H1 (cell line): ENCODE measurements around the gene PAEP. TPM values are rescaled to one million over a fixed set of nuclear protein-coding genes. Genes with fewer than 3 reads are reported as not detected.

Experiments
- CTCF ChIA-PET: fragments of 300-600 bp; sonication (Branson Sonifier 250); formaldehyde crosslinking; loops from one replicate; lab custom pipeline; 2021; ENCODE audit not compliant: partially characterized antibody; lab: Charles Lee
- POLR2A ChIA-PET: fragments of 300-600 bp; sonication (Branson Sonifier 250); formaldehyde crosslinking; loops from one replicate; lab custom pipeline; 2021; ENCODE audit warnings: inconsistent platforms; ENCODE audit not compliant: partially characterized antibody; lab: Charles Lee
- DNase-seq, 2 experiments: peaks; one replicate each; pipeline versions ENCODE4 v3.0.0 to v3.0.0-alpha.2; 2010 to 2022; ENCODE audit warnings: low spot score in 2 of 2, low read depth in 1 of 2, mixed read lengths in 1 of 2
- FAIRE-seq: peaks from 2 replicates; lab custom pipeline; 2011; peaks lifted over from hg19 to GRCh38; lab: Jason Lieb, UNC
- H2AFZ ChIP-seq: 2 replicates; pipeline ENCODE4 v1.8.1; 2012; ENCODE audit warnings: low read length, inconsistent platforms
- H2AK5ac ChIP-seq: 2 replicates; pipeline ENCODE4 v1.6.1; 2013; ENCODE audit warnings: low read depth, low read length
- H2BK120ac ChIP-seq: replicated peaks from 2 replicates; pipeline ENCODE3; 2013; ENCODE audit warnings: low read depth, low read length, inconsistent platforms
- H2BK12ac ChIP-seq: 2 replicates; pipeline ENCODE4 v1.6.1; 2013; ENCODE audit warnings: low read depth, low read length
- H2BK15ac ChIP-seq: 2 replicates; pipeline ENCODE4 v1.6.1; 2013; ENCODE audit warnings: low read length
- H2BK20ac ChIP-seq: 2 replicates; pipeline ENCODE4 v1.6.1; 2013; ENCODE audit warnings: low read length
- H2BK5ac ChIP-seq: 2 replicates; pipeline ENCODE4 v1.6.1; 2013; ENCODE audit warnings: low read depth, low read length
- H3K14ac ChIP-seq: 2 replicates; pipeline ENCODE4 v1.6.1; 2013; ENCODE audit warnings: inconsistent platforms; ENCODE audit not compliant: insufficient read length
- H3K18ac ChIP-seq: 2 replicates; pipeline ENCODE4 v1.6.1; 2013; ENCODE audit warnings: low read length; ENCODE audit errors: extremely low read depth
- H3K23ac ChIP-seq: 2 replicates; pipeline ENCODE4 v1.6.1; 2013; ENCODE audit warnings: inconsistent platforms; ENCODE audit not compliant: insufficient read length
- H3K23me2 ChIP-seq: 2 replicates; pipeline ENCODE4 v1.6.1; 2013; ENCODE audit warnings: low read depth, low read length
- H3K27ac ChIP-seq: 2 replicates; pipeline ENCODE4 v1.6.1; 2011; ENCODE audit warnings: low read depth, low read length, inconsistent platforms
- H3K27me3 ChIP-seq, 4 experiments: replicated peaks in 1 of 4; 1 replicate in 1 of 4; 2 replicates in 3 of 4; pipeline versions ENCODE4 v1.6.1 to v1.8.1; 2011 to 2013; ENCODE audit warnings: low read length in 3 of 4, mild to moderate bottlenecking in 3 of 4, inconsistent platforms in 2 of 4, mixed read lengths in 2 of 4, moderate library complexity in 1 of 4; ENCODE audit not compliant: control insufficient read depth in 3 of 4, insufficient read depth in 3 of 4; ENCODE audit errors: extremely low read depth in 1 of 4
- H3K36me3 ChIP-seq, 4 experiments: 2 replicates each; pipeline versions ENCODE4 v1.6.1 to v1.8.1; 2011 to 2013; ENCODE audit warnings: mild to moderate bottlenecking in 4 of 4, low read length in 3 of 4, moderate library complexity in 2 of 4, control low read depth in 1 of 4, inconsistent platforms in 1 of 4; ENCODE audit not compliant: insufficient read depth in 4 of 4, control insufficient read depth in 2 of 4
- H3K4ac ChIP-seq: replicated peaks from 2 replicates; pipeline ENCODE3; 2013; ENCODE audit warnings: low read length, low read depth, mixed read lengths, inconsistent platforms; ENCODE audit not compliant: insufficient read length
- H3K4me1 ChIP-seq, 4 experiments: replicated peaks in 1 of 4; 1 replicate in 1 of 4; 2 replicates in 3 of 4; pipeline versions ENCODE4 v1.6.1 to v1.8.1; 2011 to 2013; ENCODE audit warnings: low read length in 3 of 4, inconsistent platforms in 2 of 4, mixed read lengths in 1 of 4; ENCODE audit not compliant: insufficient read depth in 4 of 4, control insufficient read depth in 3 of 4
- H3K4me2 ChIP-seq, 2 experiments: 2 replicates each; pipeline versions ENCODE4 v1.6.1 to v1.8.1; 2011 to 2013; ENCODE audit warnings: low read depth in 2 of 2, low read length in 2 of 2, control low read depth in 1 of 2, inconsistent platforms in 1 of 2, mild to moderate bottlenecking in 1 of 2; ENCODE audit not compliant: insufficient read depth in 1 of 2
- H3K4me3 ChIP-seq, 4 experiments: fragments of 200-600, 300-600 bp in 1 of 4; sonication (generic), shearing (Covaris generic), sonication (Bioruptor Twin) in 1 of 4; 2 replicates each; pipeline versions ENCODE4 v1.5.1 to v1.8.1; 2011 to 2016; ENCODE audit warnings: low read length in 4 of 4, low read depth in 3 of 4, control low read depth in 2 of 4, inconsistent platforms in 2 of 4, mild to moderate bottlenecking in 2 of 4, mixed read lengths in 1 of 4, moderate library complexity in 1 of 4; ENCODE audit not compliant: insufficient read depth in 2 of 4; ENCODE audit errors: extremely low read depth in 1 of 4
- H3K56ac ChIP-seq: replicated peaks from 2 replicates; pipeline ENCODE3; 2013; ENCODE audit warnings: low read depth, mild to moderate bottlenecking, mixed read lengths, low read length, inconsistent platforms; ENCODE audit not compliant: insufficient read length
- H3K79me1 ChIP-seq: 2 replicates; pipeline ENCODE4 v1.6.1; 2013; ENCODE audit warnings: low read depth, low read length, control low read depth
- H3K79me2 ChIP-seq, 2 experiments: 2 replicates each; pipeline versions ENCODE4 v1.6.1 to v1.8.1; 2012 to 2013; ENCODE audit warnings: low read length in 2 of 2, mild to moderate bottlenecking in 2 of 2, inconsistent platforms in 1 of 2; ENCODE audit not compliant: insufficient read depth in 2 of 2, control insufficient read depth in 1 of 2
- H3K9ac ChIP-seq, 4 experiments: replicated peaks in 1 of 4; 1 replicate in 1 of 4; 2 replicates in 3 of 4; pipeline versions ENCODE4 v1.6.1 to v1.8.1; 2011 to 2013; ENCODE audit warnings: low read depth in 3 of 4, low read length in 3 of 4, control low read depth in 2 of 4, mild to moderate bottlenecking in 2 of 4, moderate library complexity in 2 of 4, inconsistent platforms in 1 of 4; ENCODE audit errors: extremely low read depth in 1 of 4
- H3K9me3 ChIP-seq, 2 experiments: 2 replicates each; pipeline versions ENCODE4 v1.6.1 to v1.8.1; 2012 to 2013; ENCODE audit warnings: mild to moderate bottlenecking in 2 of 2, moderate library complexity in 2 of 2, control low read depth in 1 of 2, inconsistent platforms in 1 of 2, low read depth in 1 of 2, low read length in 1 of 2, mixed read lengths in 1 of 2; ENCODE audit not compliant: insufficient read depth in 2 of 2
- H4K20me1 ChIP-seq, 2 experiments: replicated peaks in 1 of 2; 2 replicates each; pipeline versions ENCODE3 to v1.8.1; 2011 to 2013; ENCODE audit warnings: inconsistent platforms in 2 of 2, low read length in 2 of 2, mild to moderate bottlenecking in 1 of 2; ENCODE audit not compliant: insufficient read depth in 2 of 2, control insufficient read depth in 1 of 2
- H4K5ac ChIP-seq: 2 replicates; pipeline ENCODE4 v1.6.1; 2013; ENCODE audit warnings: low read length, low read depth, mixed read lengths, inconsistent platforms; ENCODE audit not compliant: insufficient read length
- H4K8ac ChIP-seq: 2 replicates; pipeline ENCODE4 v1.8.0; 2013; ENCODE audit warnings: mild to moderate bottlenecking, moderate library complexity, low read length, inconsistent platforms; ENCODE audit not compliant: insufficient read depth; ENCODE audit errors: extremely low read depth
- H4K91ac ChIP-seq: replicated peaks from 2 replicates; pipeline ENCODE3; 2013; ENCODE audit warnings: low read length, mixed read lengths, inconsistent platforms; ENCODE audit not compliant: insufficient read length
- BCL11A ChIP-seq, 2 experiments: IDR thresholded peaks; one replicate each; pipeline ENCODE4 v1.6.1; 2011; ENCODE audit warnings: low read depth in 2 of 2, low read length in 2 of 2, mild to moderate bottlenecking in 2 of 2
- SIRT6 ChIP-seq: IDR thresholded peaks from one replicate; pipeline ENCODE4 v1.7.1; 2012; ENCODE audit warnings: low read length, inconsistent platforms
- WGBS, 2 experiments: shearing (Covaris generic) in 1 of 2; methylation state at CpG; one replicate each; pipeline versions ENCODE4 v1.1.6 to v1.1.7; 2013 to 2015; ENCODE audit warnings: low lambda C conversion rate in 2 of 2, mixed read lengths in 2 of 2, inconsistent platforms in 1 of 2, low coverage in 1 of 2, missing lambda C conversion rate in 1 of 2; ENCODE audit not compliant: insufficient replicate concordance in 2 of 2, insufficient coverage in 1 of 2, insufficient read length in 1 of 2; ENCODE audit errors: extremely low coverage in 1 of 2, missing lambda C conversion rate in 1 of 2; 5-methylcytosine and 5-hydroxymethylcytosine counted together
- polyA plus RNA-seq, 7 experiments: library from polyadenylated mRNA; depleted of rRNA in 3 of 7; stranded (reverse) in 5 of 7; unstranded in 2 of 7; fragments of >200 nt in 5 of 7; fragments of 200-250 nt in 2 of 7; gene quantifications; 1 replicate in 5 of 7; 2 replicates in 1 of 7; 4 replicates in 1 of 7; pipeline versions ENCODE4 v1.2.1 to v1.2.3, GENCODE V29; 2011 to 2013; ENCODE audit warnings: missing spikeins in 2 of 7, mixed read lengths in 2 of 7
- total RNA-seq: library from RNA; stranded (reverse); fragmentation: NEBNext Ultra II Directional; extraction: Animal tissue kit (Norgen Biotek cat#: 25700); gene quantifications from 2 replicates; pipeline ENCODE4 v1.2.1, GENCODE V29; 2021

Gene PAEP
- total and polyA plus RNA-seq, 2 of the 8 experiments (the other 6 are each of a cell fraction or from before 2014, with no cell fraction given), result not detected

DNA sequence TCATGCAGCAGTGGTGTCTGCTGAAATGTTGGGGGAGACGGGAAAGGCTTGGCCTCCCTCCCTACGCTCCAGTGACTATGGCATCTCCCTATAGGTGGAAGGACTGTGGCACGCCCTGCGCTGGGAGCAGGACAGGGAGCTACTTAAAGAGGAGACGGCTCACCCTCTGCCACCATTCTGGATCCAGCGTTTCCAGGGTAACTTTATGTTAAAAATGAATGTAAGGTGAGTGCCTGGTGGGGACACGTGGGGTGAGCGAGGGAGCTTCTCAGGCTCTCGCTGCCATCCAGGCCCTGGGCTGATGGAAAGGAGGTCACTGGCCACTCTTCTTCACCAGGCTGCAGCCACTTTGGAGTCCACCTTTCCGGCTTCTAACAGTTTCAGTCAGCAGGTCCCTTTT, 15.7 kb downstream of the PAEP start:
- no peak overlapping the region for H3K14ac ChIP-seq
- H2AFZ ChIP-seq, result no peak overlapping the region
- H3K23ac ChIP-seq, result no peak overlapping the region
- H3K4me2 ChIP-seq, result no peak overlapping the region
- no peak overlapping the region for H3K56ac ChIP-seq
- no peak for FAIRE-seq
- H2BK120ac ChIP-seq, result no peak overlapping the region
- no peak overlapping the region for H3K4ac ChIP-seq
- peaks cover 20% of the 10 kb centered on the region; the same call in 1 of the 2 replicates for H3K23me2 ChIP-seq
- WGBS, 2 experiments, result 87% methylated on average over 10 of the region's 10 CpGs; no CpG with 5 or more reads in 1 of the 2 experiments
- H2BK15ac ChIP-seq, result no peak overlapping the region
- no peaks in the 10 kb centered on the region for H3K27me3 ChIP-seq
- no peak overlapping the region for H2BK5ac ChIP-seq
- ChIA-PET POLR2A (interaction anchor here (0.7 kb wide), 1 partner anchor 8 kb away, joined by 3 read pairs; no protein-coding TSS in a partner anchor), CTCF (interaction anchor here (1.0 kb wide), 1 partner anchor 370 kb away, joined by 3 read pairs; no protein-coding TSS in a partner anchor)
- H2BK12ac ChIP-seq, result no peak overlapping the region
- no peaks in the 10 kb centered on the region for H3K4me1 ChIP-seq
- H3K4me3 ChIP-seq, result no peak overlapping the region
- no peak overlapping the region for H3K27ac ChIP-seq
- no peak overlapping the region for H4K8ac ChIP-seq
- peaks cover 2 to 3% of the 10 kb centered on the region in 2 experiments; a peak in 1 of 4 replicates for H3K9me3 ChIP-seq
- H2BK20ac ChIP-seq, result no peak overlapping the region
- H3K79me1 ChIP-seq, result no peaks in the 10 kb centered on the region
- H3K79me2 ChIP-seq, result no peaks in the 10 kb centered on the region
- H3K9ac ChIP-seq, result no peak overlapping the region
- H4K5ac ChIP-seq, result no peak overlapping the region
- no peak overlapping the region for H3K18ac ChIP-seq
- no peak for DNase-seq
- TF ChIP-seq SIRT6 (no peak), BCL11A (IDR thresholded peaks at IDR 0.05; ENCODE audit: low read depth in 2 of 2, low read length in 2 of 2) (no peak)
- H4K20me1 ChIP-seq, result peaks cover 0 to 2% of the 10 kb centered on the region in 2 experiments
- H2AK5ac ChIP-seq, result no peak overlapping the region
- H3K36me3 ChIP-seq, result no peaks in the 10 kb centered on the region
- H4K91ac ChIP-seq, result no peak overlapping the region
